Stomach (tissue), 4 donors: ENCODE measurements around the gene TOR4A.
A peak's percentile ranks its signal among the peaks of the same experiment; 100 is the strongest.

Experiments
- POLR2A ChIP-seq, 4 donors: fragments of 450-650 bp; IDR thresholded peaks; one replicate each; pipeline ENCODE4 v1.6.1; 2016; ENCODE audit warnings: antibody characterized with exemption in 4 of 4, control low read depth in 2 of 4, mild to moderate bottlenecking in 1 of 4, moderate library complexity in 1 of 4
- POLR2AphosphoS5 ChIP-seq, 3 donors: sonication (generic); formaldehyde crosslinking; IDR thresholded peaks; one replicate each; pipeline ENCODE4 v1.6.1; 2016; ENCODE audit warnings: antibody characterized with exemption in 3 of 3
- TF ChIP-seq, protein P1 (sequence below), 7 experiments: fragments of 450-650 bp in 4 of 7; fragments of 200-600 bp in 3 of 7; sonication (generic) in 3 of 7; IDR thresholded peaks; one replicate each; pipeline ENCODE4 v1.5.1; 2016 to 2019; ENCODE audit warnings: antibody characterized with exemption in 7 of 7, control low read depth in 2 of 7, mild to moderate bottlenecking in 1 of 7

DNA sequence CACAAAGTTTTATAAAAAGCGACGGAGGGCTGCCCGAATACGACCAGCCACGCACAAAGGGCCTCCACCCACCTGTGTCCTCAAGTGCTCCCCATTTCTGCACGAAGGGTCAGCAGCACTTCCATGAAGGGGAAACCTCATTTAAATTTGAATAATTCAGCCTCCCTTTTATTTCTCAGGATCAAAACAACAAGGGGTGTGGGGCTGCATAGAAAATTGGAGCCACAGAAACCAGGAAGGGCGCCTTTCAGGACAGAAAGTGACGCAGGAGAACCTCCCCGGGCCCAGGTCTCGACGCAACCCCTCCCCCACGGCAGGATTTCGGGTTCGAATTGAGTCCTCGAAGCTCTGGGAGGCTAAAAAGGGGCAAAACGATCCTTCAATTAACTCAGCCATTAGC, 22.4 kb downstream of the TOR4A start:
- TF ChIP-seq, protein P1, sequence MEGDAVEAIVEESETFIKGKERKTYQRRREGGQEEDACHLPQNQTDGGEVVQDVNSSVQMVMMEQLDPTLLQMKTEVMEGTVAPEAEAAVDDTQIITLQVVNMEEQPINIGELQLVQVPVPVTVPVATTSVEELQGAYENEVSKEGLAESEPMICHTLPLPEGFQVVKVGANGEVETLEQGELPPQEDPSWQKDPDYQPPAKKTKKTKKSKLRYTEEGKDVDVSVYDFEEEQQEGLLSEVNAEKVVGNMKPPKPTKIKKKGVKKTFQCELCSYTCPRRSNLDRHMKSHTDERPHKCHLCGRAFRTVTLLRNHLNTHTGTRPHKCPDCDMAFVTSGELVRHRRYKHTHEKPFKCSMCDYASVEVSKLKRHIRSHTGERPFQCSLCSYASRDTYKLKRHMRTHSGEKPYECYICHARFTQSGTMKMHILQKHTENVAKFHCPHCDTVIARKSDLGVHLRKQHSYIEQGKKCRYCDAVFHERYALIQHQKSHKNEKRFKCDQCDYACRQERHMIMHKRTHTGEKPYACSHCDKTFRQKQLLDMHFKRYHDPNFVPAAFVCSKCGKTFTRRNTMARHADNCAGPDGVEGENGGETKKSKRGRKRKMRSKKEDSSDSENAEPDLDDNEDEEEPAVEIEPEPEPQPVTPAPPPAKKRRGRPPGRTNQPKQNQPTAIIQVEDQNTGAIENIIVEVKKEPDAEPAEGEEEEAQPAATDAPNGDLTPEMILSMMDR (IDR thresholded peaks at IDR 0.05), result no peak
- no peak for TF ChIP-seq POLR2A (IDR thresholded peaks at IDR 0.05)
- peak in 1 of 3 donors; percentile 23 for TF ChIP-seq POLR2AphosphoS5 (IDR thresholded peaks at IDR 0.05)
